ENCODE data around the gene WDR7.
A peak's percentile ranks its signal among the peaks of the same experiment; 100 is the strongest.

The WDR7 gene

DNA sequence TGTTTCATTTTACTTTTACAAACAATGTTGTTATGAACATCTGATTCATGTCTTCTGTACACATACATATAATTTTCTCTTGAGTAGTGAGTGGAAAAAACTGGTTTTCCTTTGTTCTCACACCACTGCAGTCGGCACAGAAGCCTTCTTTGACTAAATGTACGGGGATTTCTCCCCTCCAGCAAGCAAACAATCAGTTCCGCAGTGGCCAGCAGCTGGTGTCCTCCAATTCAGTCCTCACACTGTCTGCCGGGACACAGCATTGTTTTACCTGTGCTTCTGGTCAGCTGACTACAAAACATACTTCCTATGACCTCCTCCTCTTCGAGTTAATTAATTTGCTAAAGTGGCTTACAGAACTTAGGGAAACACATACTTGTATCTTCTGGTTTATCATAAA lies 202.8 kb downstream of the WDR7 start:
- Histone ChIP-seq H3K27me3 (ENCODE audit: insufficient read depth, low read length) (no peaks in the 10 kb centered on the region), H3K36me3 (ENCODE audit: insufficient read depth, low read length) (no peaks in the 10 kb centered on the region), H3K4me3 (ENCODE audit: low read depth, low read length, poor library complexity, severe bottlenecking) (no peak overlapping the region), H3F3A (ENCODE audit: insufficient read depth, low read length) (no peaks in the 10 kb centered on the region), H3K9me2 (ENCODE audit: low read depth, low read length) (no peaks in the 10 kb centered on the region), H3K9ac (ENCODE audit: low read length) (no peak overlapping the region), H3K79me2 (ENCODE audit: insufficient read depth, low read length) (no peaks in the 10 kb centered on the region), H3K4me2 (ENCODE audit: low read length) (no peak overlapping the region), H3K4me1 (ENCODE audit: insufficient read depth, low read length, severe bottlenecking) (peaks cover 24% of the 10 kb centered on the region), H2AFZ (ENCODE audit: low read length) (no peak overlapping the region), H4K20me1 (ENCODE audit: insufficient read depth, low read length) (no peaks in the 10 kb centered on the region), H3K27ac (ENCODE audit: low read depth, low read length, poor library complexity, severe bottlenecking) (no peak overlapping the region), H3K9me3 (ENCODE audit: low read length) (no peaks in the 10 kb centered on the region)
- TF ChIP-seq CTCF (IDR thresholded peaks at IDR 0.05; ENCODE audit: low read length) (no peak), EZH2 (IDR thresholded peaks at IDR 0.05; ENCODE audit: borderline replicate concordance, low read length) (no peak)

DNA sequence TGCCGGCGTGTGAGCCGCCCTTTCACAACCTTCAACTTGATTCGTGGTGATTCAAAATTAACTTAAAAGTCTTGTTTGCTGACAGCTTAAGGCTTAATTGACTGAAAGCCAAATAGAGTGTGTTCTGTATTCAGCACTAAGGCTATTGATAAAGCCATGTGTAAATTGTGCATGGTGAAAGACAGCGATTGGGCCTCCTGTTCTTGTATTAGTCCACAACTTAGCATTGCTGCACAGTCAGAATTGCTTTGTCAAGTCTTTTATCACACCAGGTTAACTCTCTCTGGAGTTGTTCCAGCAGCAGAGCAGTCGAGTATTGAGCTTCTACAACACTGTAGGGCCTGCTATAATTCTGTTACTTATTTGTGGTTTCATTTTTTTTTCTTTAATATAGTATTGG lies 210.1 kb downstream of the WDR7 start:
- H3K9ac ChIP-seq (ENCODE audit: low read length): no peak overlapping the region
- no peak overlapping the region for H2AFZ ChIP-seq (ENCODE audit: low read length)
- H4K20me1 ChIP-seq (ENCODE audit: insufficient read depth, low read length): no peaks in the 10 kb centered on the region
- TF ChIP-seq CTCF (IDR thresholded peaks at IDR 0.05; ENCODE audit: low read length) (no peak), EZH2 (IDR thresholded peaks at IDR 0.05; ENCODE audit: borderline replicate concordance, low read length) (no peak)
- no peak overlapping the region for H3K4me2 ChIP-seq (ENCODE audit: low read length)
- H3K36me3 ChIP-seq (ENCODE audit: insufficient read depth, low read length): no peaks in the 10 kb centered on the region
- no peaks in the 10 kb centered on the region for H3K27me3 ChIP-seq (ENCODE audit: insufficient read depth, low read length)
- no peaks in the 10 kb centered on the region for H3K4me1 ChIP-seq (ENCODE audit: insufficient read depth, low read length, severe bottlenecking)
- H3F3A ChIP-seq (ENCODE audit: insufficient read depth, low read length): no peaks in the 10 kb centered on the region
- no peaks in the 10 kb centered on the region for H3K79me2 ChIP-seq (ENCODE audit: insufficient read depth, low read length)
- H3K9me3 ChIP-seq (ENCODE audit: low read length): no peaks in the 10 kb centered on the region
- no peak overlapping the region for H3K4me3 ChIP-seq (ENCODE audit: low read depth, low read length, poor library complexity, severe bottlenecking)
- H3K27ac ChIP-seq (ENCODE audit: low read depth, low read length, poor library complexity, severe bottlenecking): no peak overlapping the region
- H3K9me2 ChIP-seq (ENCODE audit: low read depth, low read length): no peaks in the 10 kb centered on the region

GRCh38 chr18:56869189-56869777 lies 218.1 kb downstream of the WDR7 start:
- H4K20me1 ChIP-seq (ENCODE audit: insufficient read depth, low read length): no peaks in the 10 kb centered on the region
- H3K4me3 ChIP-seq (ENCODE audit: low read depth, low read length, poor library complexity, severe bottlenecking): no peak overlapping the region
- no peaks in the 10 kb centered on the region for H3K9me3 ChIP-seq (ENCODE audit: low read length)
- H3K4me2 ChIP-seq (ENCODE audit: low read length): no peak overlapping the region
- no peak for TF ChIP-seq EZH2 (IDR thresholded peaks at IDR 0.05; ENCODE audit: borderline replicate concordance, low read length)
- peak; percentile 88 for TF ChIP-seq CTCF (IDR thresholded peaks at IDR 0.05; ENCODE audit: low read length)
- no peaks in the 10 kb centered on the region for H3K79me2 ChIP-seq (ENCODE audit: insufficient read depth, low read length)
- H3K27ac ChIP-seq (ENCODE audit: low read depth, low read length, poor library complexity, severe bottlenecking): no peak overlapping the region
- H3K27me3 ChIP-seq (ENCODE audit: insufficient read depth, low read length): no peaks in the 10 kb centered on the region
- peaks cover 6% of the 10 kb centered on the region for H3K4me1 ChIP-seq (ENCODE audit: insufficient read depth, low read length, severe bottlenecking)
- no peaks in the 10 kb centered on the region for H3K36me3 ChIP-seq (ENCODE audit: insufficient read depth, low read length)
- no peaks in the 10 kb centered on the region for H3K9me2 ChIP-seq (ENCODE audit: low read depth, low read length)
- no peaks in the 10 kb centered on the region for H3F3A ChIP-seq (ENCODE audit: insufficient read depth, low read length)
- H3K9ac ChIP-seq (ENCODE audit: low read length): no peak overlapping the region
- no peak overlapping the region for H2AFZ ChIP-seq (ENCODE audit: low read length)

All from OCI-LY1 (cell line).